Gastrocnemius medialis (tissue), 4 donors: ENCODE data around the gene MACC1. TPM values are rescaled to one million over a fixed set of nuclear protein-coding genes. Genes with fewer than 3 reads are reported as not detected.

ENCODE experiments used
- ATAC-seq, 2 donors: fragments of 150-250 bp; one replicate each; pipeline ENCODE4 v1.9.1; 2016
- DNase-seq, 2 donors: peaks; one replicate each; pipeline ENCODE4 v3.0.0-alpha.2; 2019
- H3K27ac ChIP-seq, 4 donors: fragments of 200-600 bp; sonication (generic); 1 replicate in 1 of 4; 2 replicates in 3 of 4; pipeline ENCODE4 v1.5.1; 2016 to 2018; ENCODE audit warnings: mild to moderate bottlenecking in 2 of 4, moderate library complexity in 1 of 4
- H3K27me3 ChIP-seq, 3 donors: fragments of 200-600 bp; sonication (generic) in 2 of 3; 1 replicate in 1 of 3; 2 replicates in 2 of 3; pipeline versions ENCODE4 v1.5.1 to v1.6.0; 2016 to 2019; ENCODE audit warnings: mild to moderate bottlenecking in 1 of 3, moderate library complexity in 1 of 3
- H3K36me3 ChIP-seq, 2 donors: fragments of 200-600 bp; sonication (generic) in 1 of 2; one replicate each; pipeline ENCODE4 v1.5.1; 2017 to 2018
- H3K4me1 ChIP-seq, 2 donors: fragments of 200-600 bp; sonication (generic) in 1 of 2; one replicate each; pipeline ENCODE4 v1.5.1; 2016 to 2017; ENCODE audit warnings: mild to moderate bottlenecking in 2 of 2
- H3K4me3 ChIP-seq, 4 donors: fragments of 200-600 bp; sonication (generic) in 3 of 4; 1 replicate in 1 of 4; 2 replicates in 3 of 4; pipeline ENCODE4 v1.5.1; 2016 to 2019; ENCODE audit warnings: mild to moderate bottlenecking in 2 of 4
- H3K9me3 ChIP-seq, 3 donors: fragments of 200-600 bp; sonication (generic) in 2 of 3; 1 replicate in 1 of 3; 2 replicates in 2 of 3; pipeline ENCODE4 v1.5.1; 2016 to 2019
- CTCF ChIP-seq, 5 experiments: fragments of 450-650 bp in 3 of 5; fragments of 200-600 bp in 2 of 5; sonication (generic) in 2 of 5; IDR thresholded peaks in 4 of 5; conservative IDR thresholded peaks in 1 of 5; 1 replicate in 4 of 5; 2 replicates in 1 of 5; pipeline ENCODE4 v1.5.1; 2016 to 2019; ENCODE audit warnings: antibody characterized with exemption in 5 of 5, mild to moderate bottlenecking in 3 of 5, moderate library complexity in 3 of 5
- POLR2A ChIP-seq, 2 donors: fragments of 450-650 bp; IDR thresholded peaks; one replicate each; pipeline ENCODE4 v1.6.1; 2017; ENCODE audit warnings: antibody characterized with exemption in 2 of 2, mild to moderate bottlenecking in 2 of 2, moderate library complexity in 2 of 2
- in situ Hi-C, 4 donors: fragments of 200-750 bp; cut with MboI; loops; one replicate each; pipeline versions ENCODE4 v1.15.0 to v1.8.0; 2017; ENCODE audit warnings: low sequenced_read_pairs in 4 of 4
- intact Hi-C: fragments of 100-400 bp; cut with DNase I; formaldehyde crosslinking; loops from one replicate; pipeline ENCODE4 v1.15.1; 2023; ENCODE audit warnings: low total_unique reads
- total RNA-seq, 4 donors: library from RNA; depleted of rRNA; stranded (reverse); fragments of >200 nt; gene quantifications; one replicate each; pipeline versions ENCODE4 v1.1.0 to v1.2.3, GENCODE V29; 2016

MACC1 gene
- total RNA-seq, 4 donors from 2014 or later: not detected

- Histone ChIP-seq H3K9me3 (no peaks in the 10 kb centered on the region), H3K27ac (no peak overlapping the region), H3K4me1 (no peaks in the 10 kb centered on the region), H3K27me3 (no peaks in the 10 kb centered on the region), H3K36me3 (no peaks in the 10 kb centered on the region), H3K4me3 (no peak overlapping the region)
- DNase-seq (no peak), ATAC-seq (no peak)
- in situ Hi-C loops (no loop called here), intact Hi-C loops (no loop called here)
- TF ChIP-seq POLR2A (IDR thresholded peaks at IDR 0.05) (no peak), CTCF (IDR thresholded peaks at IDR 0.05 in 4 of 5, conservative IDR thresholded peaks at IDR 0.05 in 1 of 5) (no peak)
Observed at GRCh38 chr7:20201380-20201779, 15.8 kb downstream of the MACC1 start.

- Histone ChIP-seq H3K27me3 (no peaks in the 10 kb centered on the region), H3K9me3 (no peaks in the 10 kb centered on the region), H3K27ac (no peak overlapping the region), H3K4me3 (no peak overlapping the region), H3K4me1 (no peaks in the 10 kb centered on the region), H3K36me3 (no peaks in the 10 kb centered on the region)
- DNase-seq (no peak), ATAC-seq (no peak)
- TF ChIP-seq POLR2A (IDR thresholded peaks at IDR 0.05): no peak
- TF ChIP-seq CTCF (IDR thresholded peaks at IDR 0.05 in 4 of 5, conservative IDR thresholded peaks at IDR 0.05 in 1 of 5): no peak
- intact Hi-C loops (no loop called here), in situ Hi-C loops (no loop called here)
Observed at GRCh38 chr7:20200971-20201370, 16.2 kb downstream of the MACC1 start.

- H3K9me3 ChIP-seq: no peaks in the 10 kb centered on the region
- H3K27me3 ChIP-seq: no peaks in the 10 kb centered on the region
- H3K4me3 ChIP-seq: no peak overlapping the region
- no peak for ATAC-seq
- H3K36me3 ChIP-seq: no peaks in the 10 kb centered on the region
- intact Hi-C loops: no loop called here
- no peak for TF ChIP-seq CTCF (IDR thresholded peaks at IDR 0.05 in 4 of 5, conservative IDR thresholded peaks at IDR 0.05 in 1 of 5)
- TF ChIP-seq POLR2A (IDR thresholded peaks at IDR 0.05): no peak
- no peak for DNase-seq
- in situ Hi-C loops: no loop called here
- no peaks in the 10 kb centered on the region for H3K4me1 ChIP-seq
- H3K27ac ChIP-seq: no peak overlapping the region
Observed at GRCh38 chr7:20200361-20200760, 16.8 kb downstream of the MACC1 start.

GRCh38 chr7:20199015-20199737 lies 18.0 kb downstream of the MACC1 start:
- peak in 1 of 2 donors; percentile 19 for DNase-seq
- no peak overlapping the region for H3K27ac ChIP-seq

More at GRCh38 chr7:20199015-20199737, 18.0 kb downstream of the MACC1 start:
- ATAC-seq: no peak
- H3K4me3 ChIP-seq: no peak overlapping the region
- H3K27me3 ChIP-seq: no peaks in the 10 kb centered on the region
- in situ Hi-C loops (no loop called here), intact Hi-C loops (no loop called here)
- H3K36me3 ChIP-seq: no peaks in the 10 kb centered on the region
- H3K4me1 ChIP-seq: no peaks in the 10 kb centered on the region
- no peaks in the 10 kb centered on the region for H3K9me3 ChIP-seq
- TF ChIP-seq CTCF (IDR thresholded peaks at IDR 0.05 in 4 of 5, conservative IDR thresholded peaks at IDR 0.05 in 1 of 5) (no peak), POLR2A (IDR thresholded peaks at IDR 0.05) (no peak)
